Lower leg skin (tissue), 3 donors: ENCODE data around the gene SIVA1.

ENCODE experiments used
- CTCF ChIP-seq, 3 donors: fragments of 450-650 bp; IDR thresholded peaks; one replicate each; pipeline ENCODE4 v1.5.1; 2016; ENCODE audit warnings: antibody characterized with exemption in 3 of 3, mild to moderate bottlenecking in 3 of 3, moderate library complexity in 2 of 3
- POLR2A ChIP-seq, 2 donors: fragments of 450-650 bp; IDR thresholded peaks; one replicate each; pipeline ENCODE4 v1.6.1; 2016 to 2017; ENCODE audit warnings: antibody characterized with exemption in 2 of 2, mild to moderate bottlenecking in 1 of 2, moderate library complexity in 1 of 2

- no peak for TF ChIP-seq POLR2A (IDR thresholded peaks at IDR 0.05)
- TF ChIP-seq CTCF (IDR thresholded peaks at IDR 0.05), result no peak
Measured at GRCh38 chr14:104741803-104742251, 11.1 kb upstream of the SIVA1 start.
